Esophagus muscularis mucosa (tissue), 4 donors: Measurements from ENCODE around the gene MRPS22. TPM values are rescaled to one million over a fixed set of nuclear protein-coding genes. Genes with fewer than 3 reads are reported as not detected.

Source experiments
- DNase-seq: peaks from one replicate; pipeline ENCODE4 v3.0.0-alpha.2; 2017; ENCODE audit errors: extremely low spot score
- H3K27ac ChIP-seq, 4 donors: fragments of 200-600 bp; sonication (generic); replicated peaks in 1 of 4; 1 replicate in 3 of 4; 2 replicates in 1 of 4; pipeline ENCODE4 v1.5.1; 2016 to 2019; ENCODE audit warnings: mild to moderate bottlenecking in 1 of 4
- H3K27me3 ChIP-seq, 4 donors: fragments of 200-600 bp; sonication (generic); one replicate each; pipeline versions ENCODE4 v1.5.1 to v1.6.0; 2016 to 2019
- H3K36me3 ChIP-seq, 4 donors: fragments of 200-600 bp; sonication (generic); one replicate each; pipeline ENCODE4 v1.5.1; 2016 to 2019
- H3K4me1 ChIP-seq, 4 donors: fragments of 200-600 bp; sonication (generic); one replicate each; pipeline ENCODE4 v1.5.1; 2016 to 2019
- H3K4me3 ChIP-seq, 4 donors: fragments of 200-600 bp; sonication (generic); 1 replicate in 2 of 4; 2 replicates in 2 of 4; pipeline ENCODE4 v1.5.1; 2016 to 2019; ENCODE audit warnings: mild to moderate bottlenecking in 4 of 4, moderate library complexity in 1 of 4
- H3K9me3 ChIP-seq, 4 donors: fragments of 200-600 bp; sonication (generic); 1 replicate in 3 of 4; 2 replicates in 1 of 4; pipeline ENCODE4 v1.5.1; 2016 to 2019
- EP300 ChIP-seq: sonication (generic); formaldehyde crosslinking; IDR thresholded peaks from one replicate; pipeline ENCODE4 v1.6.1; 2017; ENCODE audit warnings: antibody characterized with exemption
- POLR2A ChIP-seq: fragments of 450-650 bp; IDR thresholded peaks from one replicate; pipeline ENCODE4 v1.6.1; 2017; ENCODE audit warnings: antibody characterized with exemption, moderate library complexity, mild to moderate bottlenecking, low read depth
- POLR2AphosphoS5 ChIP-seq, 2 donors: sonication (generic); formaldehyde crosslinking; IDR thresholded peaks; one replicate each; pipeline ENCODE4 v1.6.1; 2017; ENCODE audit warnings: antibody characterized with exemption in 2 of 2
- WGBS: methylation state at CpG from one replicate; pipeline ENCODE4 v1.1.5; 2018; 5-methylcytosine and 5-hydroxymethylcytosine counted together
- intact Hi-C: fragments of 100-400 bp; cut with DNase I; formaldehyde crosslinking; loops from one replicate; pipeline ENCODE4 v1.15.1; 2023
- total RNA-seq, 4 donors: library from RNA; depleted of rRNA; stranded (reverse); fragments of >200 nt; gene quantifications; one replicate each; pipeline versions ENCODE4 v1.1.0 to v1.2.1, GENCODE V29; 2016
- TF ChIP-seq, protein P1 (sequence below), 3 experiments: fragments of 200-600 bp in 2 of 3; fragments of 450-650 bp in 1 of 3; sonication (generic) in 2 of 3; IDR thresholded peaks; one replicate each; pipeline ENCODE4 v1.5.1; 2017 to 2019; ENCODE audit warnings: antibody characterized with exemption in 3 of 3, mild to moderate bottlenecking in 2 of 3, moderate library complexity in 1 of 3

Gene MRPS22
- total RNA-seq, 4 donors from 2014 or later: 37.0 to 50.9 (median 45.8) TPM

DNA sequence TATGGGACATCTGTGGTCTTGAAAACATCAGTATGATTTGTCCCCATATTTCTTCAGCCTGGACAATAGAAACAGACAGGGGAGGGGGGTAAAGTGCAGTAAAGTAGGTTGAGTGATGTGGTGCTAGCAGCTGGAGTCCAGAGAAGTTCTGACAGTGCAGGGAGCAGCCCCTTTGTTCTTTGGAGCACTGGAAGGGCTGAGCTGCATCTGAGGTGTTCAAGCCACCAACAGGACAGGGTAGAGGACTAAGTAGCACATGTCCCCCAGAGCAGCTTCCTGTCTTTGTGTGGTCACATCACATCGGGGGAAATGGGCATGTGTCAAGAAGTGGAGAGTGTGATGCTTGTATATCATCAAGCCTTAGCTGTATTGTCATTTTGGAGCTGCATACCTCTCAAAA, 12.1 kb downstream of the MRPS22 start:
- WGBS: 60% methylated on average over 1 of the region's 1 CpG
- TF ChIP-seq, protein P1, sequence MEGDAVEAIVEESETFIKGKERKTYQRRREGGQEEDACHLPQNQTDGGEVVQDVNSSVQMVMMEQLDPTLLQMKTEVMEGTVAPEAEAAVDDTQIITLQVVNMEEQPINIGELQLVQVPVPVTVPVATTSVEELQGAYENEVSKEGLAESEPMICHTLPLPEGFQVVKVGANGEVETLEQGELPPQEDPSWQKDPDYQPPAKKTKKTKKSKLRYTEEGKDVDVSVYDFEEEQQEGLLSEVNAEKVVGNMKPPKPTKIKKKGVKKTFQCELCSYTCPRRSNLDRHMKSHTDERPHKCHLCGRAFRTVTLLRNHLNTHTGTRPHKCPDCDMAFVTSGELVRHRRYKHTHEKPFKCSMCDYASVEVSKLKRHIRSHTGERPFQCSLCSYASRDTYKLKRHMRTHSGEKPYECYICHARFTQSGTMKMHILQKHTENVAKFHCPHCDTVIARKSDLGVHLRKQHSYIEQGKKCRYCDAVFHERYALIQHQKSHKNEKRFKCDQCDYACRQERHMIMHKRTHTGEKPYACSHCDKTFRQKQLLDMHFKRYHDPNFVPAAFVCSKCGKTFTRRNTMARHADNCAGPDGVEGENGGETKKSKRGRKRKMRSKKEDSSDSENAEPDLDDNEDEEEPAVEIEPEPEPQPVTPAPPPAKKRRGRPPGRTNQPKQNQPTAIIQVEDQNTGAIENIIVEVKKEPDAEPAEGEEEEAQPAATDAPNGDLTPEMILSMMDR (IDR thresholded peaks at IDR 0.05): no peak
- H3K9me3 ChIP-seq: no peaks in the 10 kb centered on the region
- intact Hi-C loops: no loop called here
- H3K4me3 ChIP-seq: no peak overlapping the region
- peaks cover 0 to 12% (median 2%) of the 10 kb centered on the region in 4 donors for H3K4me1 ChIP-seq
- H3K27me3 ChIP-seq: no peaks in the 10 kb centered on the region
- peaks cover 67 to 100% (median 98%) of the 10 kb centered on the region in 4 donors for H3K36me3 ChIP-seq
- DNase-seq: no peak
- H3K27ac ChIP-seq: no peak overlapping the region

DNA sequence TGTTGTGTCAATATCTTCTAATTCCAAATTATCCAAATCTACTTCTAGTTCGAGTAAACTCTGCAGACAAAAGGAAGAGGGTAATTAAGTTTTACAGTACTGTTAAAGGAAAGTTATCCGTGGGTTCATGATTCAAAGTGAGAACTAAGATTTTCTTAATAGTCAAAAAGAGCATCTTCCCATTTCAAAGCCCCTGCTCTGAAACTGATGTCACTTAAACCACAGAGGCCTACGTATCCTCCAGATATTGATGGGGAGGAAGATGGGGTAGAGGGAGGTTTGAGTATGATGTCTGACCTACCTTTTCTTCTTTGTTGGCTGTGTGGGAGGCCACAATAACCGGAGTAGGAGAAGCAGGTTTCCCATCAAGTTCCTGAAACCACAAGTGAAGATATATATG, 14.1 kb downstream of the MRPS22 start:
- no peak overlapping the region for H3K4me3 ChIP-seq
- no peak overlapping the region for H3K27ac ChIP-seq
- H3K27me3 ChIP-seq: no peaks in the 10 kb centered on the region
- no peaks in the 10 kb centered on the region for H3K9me3 ChIP-seq
- 87% methylated on average over 4 of the region's 4 CpGs for WGBS
- TF ChIP-seq EP300 (no peak), POLR2AphosphoS5 (IDR thresholded peaks at IDR 0.05) (no peak), POLR2A (no peak)
- TF ChIP-seq, protein P1 (IDR thresholded peaks at IDR 0.05): no peak
- H3K4me1 ChIP-seq: peaks cover 0 to 15% (median 4%) of the 10 kb centered on the region in 4 donors
- peaks cover 61 to 100% (median 91%) of the 10 kb centered on the region in 4 donors for H3K36me3 ChIP-seq
- no peak for DNase-seq
- intact Hi-C loops: no loop called here

DNA sequence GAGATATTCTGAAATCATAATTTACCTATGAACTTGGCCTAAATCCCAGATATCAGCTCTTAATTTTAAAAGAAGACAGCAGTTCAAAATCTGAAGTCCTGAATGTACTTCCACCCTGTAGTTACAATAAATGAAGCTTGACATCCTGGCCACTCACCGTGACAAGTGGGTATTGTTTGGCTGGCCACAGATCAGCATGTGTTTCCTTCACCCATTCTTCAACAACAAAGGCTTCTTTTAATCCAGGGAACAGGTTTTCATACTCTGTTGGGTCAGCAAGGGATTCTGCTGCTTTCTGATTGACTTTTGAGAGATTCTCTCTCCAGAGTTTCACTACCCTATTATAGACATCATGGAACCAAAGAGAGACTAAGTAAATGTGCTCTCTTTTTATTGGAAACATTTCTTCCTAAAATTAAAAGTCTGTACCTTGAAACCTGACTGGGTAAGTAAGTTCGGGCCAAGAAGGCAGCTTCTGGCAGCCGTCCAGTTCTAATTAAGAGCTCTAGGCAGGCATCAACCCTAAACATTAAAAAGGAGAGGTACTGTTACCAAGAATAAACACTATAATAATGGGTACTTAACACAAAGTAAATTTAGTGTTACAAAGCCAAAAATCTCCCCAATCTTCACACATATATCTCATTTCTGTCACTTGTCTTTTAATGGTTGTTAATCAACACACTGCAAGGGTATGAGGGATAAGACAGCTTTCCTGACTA, 15.2 kb downstream of the MRPS22 start:
- H3K27ac ChIP-seq: no peak overlapping the region
- H3K4me3 ChIP-seq: no peak overlapping the region
- H3K27me3 ChIP-seq: no peaks in the 10 kb centered on the region
- no peak for DNase-seq
- intact Hi-C loops: no loop called here
- no peaks in the 10 kb centered on the region for H3K9me3 ChIP-seq
- H3K36me3 ChIP-seq: peaks cover 72 to 100% (median 92%) of the 10 kb centered on the region in 4 donors
- TF ChIP-seq POLR2AphosphoS5 (IDR thresholded peaks at IDR 0.05): no peak
- TF ChIP-seq EP300: no peak
- no peak for TF ChIP-seq POLR2A
- WGBS: 72% methylated on average over 3 of the region's 3 CpGs
- peaks cover 0 to 15% (median 4%) of the 10 kb centered on the region in 4 donors for H3K4me1 ChIP-seq

- DNase-seq: no peak
- peaks cover 73 to 98% (median 91%) of the 10 kb centered on the region in 4 donors for H3K36me3 ChIP-seq
- TF ChIP-seq POLR2AphosphoS5 (IDR thresholded peaks at IDR 0.05) (no peak), EP300 (no peak), POLR2A (no peak)
- TF ChIP-seq, protein P1 (IDR thresholded peaks at IDR 0.05): no peak
- H3K9me3 ChIP-seq: no peaks in the 10 kb centered on the region
- WGBS: 51% methylated on average over 2 of the region's 2 CpGs
- H3K4me3 ChIP-seq: no peak overlapping the region
- H3K27me3 ChIP-seq: no peaks in the 10 kb centered on the region
- intact Hi-C loops: no loop called here
- H3K4me1 ChIP-seq: peaks cover 0 to 15% (median 4%) of the 10 kb centered on the region in 4 donors
- no peak overlapping the region for H3K27ac ChIP-seq
Observed at GRCh38 chr3:139361276-139361675, 17.5 kb downstream of the MRPS22 start.

DNA sequence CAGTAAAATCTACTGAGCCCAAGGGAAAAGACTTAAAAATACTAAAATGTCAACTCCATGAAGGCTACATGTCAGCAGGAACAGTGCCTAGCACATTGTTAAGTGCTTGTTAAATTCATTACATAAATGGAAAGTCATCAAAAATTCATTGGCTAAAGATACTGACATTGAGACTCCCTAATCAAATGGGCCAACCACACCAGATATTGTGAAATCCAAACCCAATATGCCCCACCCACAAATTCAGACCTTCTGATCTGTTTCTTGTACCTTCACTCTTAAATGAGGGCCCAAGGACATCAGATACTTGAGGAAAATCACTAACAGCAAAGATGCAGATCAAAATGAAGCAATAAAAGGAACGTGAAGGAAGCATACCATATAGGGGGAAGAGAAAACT, 20.7 kb downstream of the MRPS22 start:
- intact Hi-C loops: no loop called here
- WGBS: 87% methylated on average over 1 of the region's 1 CpG
- H3K4me1 ChIP-seq: peaks cover 0 to 7% (median 2%) of the 10 kb centered on the region in 4 donors

More for the DNA sequence above, 20.7 kb downstream of the MRPS22 start:
- TF ChIP-seq POLR2AphosphoS5 (IDR thresholded peaks at IDR 0.05) (no peak), POLR2A (no peak), EP300 (no peak)
- TF ChIP-seq, protein P1 (IDR thresholded peaks at IDR 0.05): no peak
- H3K9me3 ChIP-seq: no peaks in the 10 kb centered on the region
- H3K27me3 ChIP-seq: no peaks in the 10 kb centered on the region
- peaks cover 74 to 98% (median 89%) of the 10 kb centered on the region in 4 donors for H3K36me3 ChIP-seq
- no peak overlapping the region for H3K27ac ChIP-seq
- no peak for DNase-seq
- H3K4me3 ChIP-seq: no peak overlapping the region
